ENCODE results near the gene HDGF. TPM values are rescaled to one million over a fixed set of nuclear protein-coding genes. Genes with fewer than 3 reads are reported as not detected.

The HDGF gene
- total RNA-seq, 1 experiment from 2014 or later = 310 TPM

- no peaks in the 10 kb centered on the region for H3K27me3 ChIP-seq (ENCODE audit: insufficient read depth, low read length)
- H4K5ac ChIP-seq (ENCODE audit: insufficient read length, low read depth, low read length) = no peak overlapping the region
- H3K27ac ChIP-seq (ENCODE audit: insufficient read length, low read depth, low read length) = no peak overlapping the region
- DNase-seq = peak; percentile 45
- Mint-ChIP-seq H3K27ac (peak overlapping the region in 1 of 3 experiments; percentile 16; a peak in 5 of 7 replicates), H3K9me3 (no peaks in the 10 kb centered on the region), H3K36me3 (ENCODE audit: insufficient read depth in 1 of 3, low read depth in 3 of 3) (peaks cover 11 to 32% (median 27%) of the 10 kb centered on the region in 3 experiments), H3K4me1 (peaks cover 31 to 40% of the 10 kb centered on the region in 2 experiments), H3K4me3 (no peak overlapping the region), H3K27me3 (ENCODE audit: low read depth) (no peaks in the 10 kb centered on the region)
- no peak overlapping the region for H2BK15ac ChIP-seq (ENCODE audit: low read depth, low read length)
- H3K14ac ChIP-seq (ENCODE audit: insufficient read depth, low read length) = peak overlapping the region; percentile 64; the same call in 1 of the 2 replicates
- TF ChIP-seq, protein P1, sequence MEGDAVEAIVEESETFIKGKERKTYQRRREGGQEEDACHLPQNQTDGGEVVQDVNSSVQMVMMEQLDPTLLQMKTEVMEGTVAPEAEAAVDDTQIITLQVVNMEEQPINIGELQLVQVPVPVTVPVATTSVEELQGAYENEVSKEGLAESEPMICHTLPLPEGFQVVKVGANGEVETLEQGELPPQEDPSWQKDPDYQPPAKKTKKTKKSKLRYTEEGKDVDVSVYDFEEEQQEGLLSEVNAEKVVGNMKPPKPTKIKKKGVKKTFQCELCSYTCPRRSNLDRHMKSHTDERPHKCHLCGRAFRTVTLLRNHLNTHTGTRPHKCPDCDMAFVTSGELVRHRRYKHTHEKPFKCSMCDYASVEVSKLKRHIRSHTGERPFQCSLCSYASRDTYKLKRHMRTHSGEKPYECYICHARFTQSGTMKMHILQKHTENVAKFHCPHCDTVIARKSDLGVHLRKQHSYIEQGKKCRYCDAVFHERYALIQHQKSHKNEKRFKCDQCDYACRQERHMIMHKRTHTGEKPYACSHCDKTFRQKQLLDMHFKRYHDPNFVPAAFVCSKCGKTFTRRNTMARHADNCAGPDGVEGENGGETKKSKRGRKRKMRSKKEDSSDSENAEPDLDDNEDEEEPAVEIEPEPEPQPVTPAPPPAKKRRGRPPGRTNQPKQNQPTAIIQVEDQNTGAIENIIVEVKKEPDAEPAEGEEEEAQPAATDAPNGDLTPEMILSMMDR (conservative IDR thresholded peaks at IDR 0.05) = no peak
- no peak overlapping the region for H4K8ac ChIP-seq (replicated peaks; ENCODE audit: insufficient read length, low read depth, low read length)
- no peaks in the 10 kb centered on the region for H3K9me3 ChIP-seq (ENCODE audit: control insufficient read depth, low read depth, low read length)
- no peak overlapping the region for H2BK5ac ChIP-seq (ENCODE audit: insufficient read length, low read length)
- H3K9ac ChIP-seq (ENCODE audit: extremely low read depth, insufficient read length, low read length) = peak overlapping the region; percentile 88
- no peaks in the 10 kb centered on the region; the same call in 1 of the 2 replicates for H3K4me1 ChIP-seq (ENCODE audit: insufficient read depth, low read length)
- no peak overlapping the region for H2AK5ac ChIP-seq (ENCODE audit: insufficient read length, low read length)
- H3K79me1 ChIP-seq (ENCODE audit: insufficient read depth, low read depth, low read length, poor library complexity, severe bottlenecking) = peaks cover 9% of the 10 kb centered on the region
- peaks cover 28% of the 10 kb centered on the region for H3K79me2 ChIP-seq (ENCODE audit: insufficient read depth, low read length)
- H3K23ac ChIP-seq (ENCODE audit: insufficient read length, low read depth, low read length) = no peak overlapping the region
- no peak overlapping the region for H4K91ac ChIP-seq (ENCODE audit: insufficient read length, low read depth, low read length)
- peak overlapping the region; percentile 93 for H3K4me2 ChIP-seq (ENCODE audit: insufficient read depth, insufficient read length, low read length)
- H3T11ph ChIP-seq (ENCODE audit: low read length) = no peak overlapping the region
- no CpG with 5 or more reads among the region's 31 CpGs for WGBS (ENCODE audit: extremely low coverage, insufficient read length, low lambda C conversion rate)
- H2BK120ac ChIP-seq (ENCODE audit: low read depth, low read length, poor library complexity, severe bottlenecking) = no peak overlapping the region
- H2BK12ac ChIP-seq (ENCODE audit: insufficient read length, low read depth, low read length) = no peak overlapping the region
- no peak overlapping the region for H2AFZ ChIP-seq (ENCODE audit: low read length)
- H3K23me2 ChIP-seq (ENCODE audit: insufficient read length, low read depth, low read length, poor library complexity, severe bottlenecking) = peaks cover 17% of the 10 kb centered on the region
- no peak overlapping the region for H3K56ac ChIP-seq (ENCODE audit: insufficient read length, low read depth, low read length)
- H3K18ac ChIP-seq (ENCODE audit: insufficient read length, low read depth, low read length) = peak overlapping the region; percentile 69
- H3K4ac ChIP-seq (ENCODE audit: low read depth, low read length) = no peak overlapping the region
- H2BK20ac ChIP-seq (ENCODE audit: low read depth, low read length, poor library complexity, severe bottlenecking) = no peak overlapping the region
- H4K20me1 ChIP-seq (ENCODE audit: control insufficient read depth, insufficient read depth, insufficient read length) = no peaks in the 10 kb centered on the region
Observed at GRCh38 chr1:156767879-156768604, 16.6 kb upstream of the HDGF start.
